ENCODE results near the gene HSPB2.
A peak's percentile ranks its signal among the peaks of the same experiment; 100 is the strongest.
"Not testable (repeated sequence)": the region's sequence is repeated elsewhere in the genome, so short reads cannot be mapped to it uniquely, and the experiment has no call there.

Gene HSPB2

DNA sequence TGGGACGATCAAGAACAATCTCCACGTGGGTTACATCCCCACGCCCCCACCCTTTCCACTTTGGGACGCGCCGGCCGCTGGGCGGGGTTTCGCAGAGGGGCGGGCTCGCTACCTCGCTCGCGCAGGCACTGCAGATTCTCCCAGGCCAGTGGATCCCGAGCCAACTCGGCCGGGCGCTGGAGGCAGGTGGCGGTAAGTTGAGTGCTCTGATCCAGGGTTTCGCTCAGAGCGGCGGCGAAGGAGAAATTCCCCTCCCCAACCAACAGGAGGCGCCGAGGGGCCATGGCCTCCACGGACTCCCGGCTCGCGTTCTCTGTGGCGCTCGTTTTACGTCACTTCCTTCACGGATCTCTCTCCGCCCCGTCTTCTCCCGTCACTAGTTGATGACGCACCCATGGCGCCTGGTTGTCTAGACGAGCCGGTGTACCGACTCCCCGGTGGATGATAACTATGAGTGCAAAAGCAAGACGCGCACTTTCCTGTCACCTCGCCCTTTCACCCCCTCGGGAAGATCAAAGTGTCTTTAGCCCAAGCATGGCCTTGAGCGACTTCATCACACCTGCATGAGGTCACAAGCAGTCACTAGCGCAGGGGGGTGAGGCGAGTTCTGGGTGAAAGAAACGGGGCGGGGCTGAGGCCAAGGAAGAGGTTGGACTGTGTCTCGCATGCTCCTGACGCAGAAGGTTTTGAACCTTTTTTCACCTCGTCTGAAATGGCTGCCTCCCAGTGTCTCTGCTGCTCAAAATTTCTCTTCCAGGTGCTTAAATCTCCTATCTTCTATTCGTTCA, 33.5 kb upstream of the HSPB2 start, which contains the start of the genes CFAP68 and FDXACB1:
CFAP68 (plus strand) TSS at position 693 of the 788 bp plus-strand sequence; CDS start at position 713, 20 bp downstream.
FDXACB1 (minus strand) TSS at position 317 of the 788 bp plus-strand sequence; CDS start at position 284, 33 bp downstream.
- no peaks in the 10 kb centered on the region for H3K27me3 ChIP-seq (ENCODE audit: insufficient read depth, low read length, poor library complexity, severe bottlenecking)
- H3K9me2 ChIP-seq (replicated peaks; ENCODE audit: low read depth, low read length), result no peaks in the 10 kb centered on the region
- H3K9me3 ChIP-seq (ENCODE audit: insufficient read depth, low read depth, low read length), result no peaks in the 10 kb centered on the region
- no peaks in the 10 kb centered on the region for H3F3A ChIP-seq (ENCODE audit: low read depth)
- no peaks in the 10 kb centered on the region for H4K20me1 ChIP-seq (ENCODE audit: insufficient read depth, low read length, poor library complexity, severe bottlenecking)
- H3K9ac ChIP-seq (ENCODE audit: low read depth, low read length, poor library complexity, severe bottlenecking), result peak within 1 kb of the TSS; percentile 69
- H3K4me3 ChIP-seq (ENCODE audit: low read length, poor library complexity, severe bottlenecking), result peak within 1 kb of the TSS; percentile 76
- H3K4me2 ChIP-seq (ENCODE audit: low read depth, low read length, poor library complexity, severe bottlenecking), result peak within 1 kb of the TSS; percentile 77
- no peaks in the 10 kb centered on the region for H3K4me1 ChIP-seq (ENCODE audit: insufficient read depth, low read length, poor library complexity, severe bottlenecking)
- TF ChIP-seq CTCF (conservative IDR thresholded peaks at IDR 0.05; ENCODE audit: low read length), result peak; percentile 69
- TF ChIP-seq EZH2phosphoT487 (IDR thresholded peaks at IDR 0.05; ENCODE audit: borderline replicate concordance), result no peak
- peak within 1 kb of the TSS; percentile 88 for H2AFZ ChIP-seq (ENCODE audit: low read length)
- H3K36me3 ChIP-seq (ENCODE audit: insufficient read depth, low read length), result no peaks in the 10 kb centered on the region
- H3K79me2 ChIP-seq (ENCODE audit: insufficient read depth, low read length), result no peaks in the 10 kb centered on the region

DNA sequence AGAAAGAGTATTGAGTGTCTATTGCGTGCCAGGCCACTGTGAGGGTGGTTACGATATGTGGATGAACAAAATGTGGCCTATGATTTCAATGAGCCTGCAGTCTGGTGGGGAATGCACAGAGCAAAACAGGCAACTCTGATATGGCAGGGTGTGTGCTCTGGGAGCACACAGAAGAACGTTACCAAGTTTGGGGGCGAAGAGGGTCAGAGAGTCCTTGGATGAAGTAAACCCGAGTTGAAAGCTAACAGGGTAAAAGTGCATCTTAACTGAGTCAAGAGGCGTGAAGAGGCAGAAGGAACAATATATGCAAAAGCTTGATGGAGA, 32.9 kb upstream of the HSPB2 start:
- Histone ChIP-seq H2AFZ (ENCODE audit: low read length) (peak overlapping the region; percentile 84), H3K36me3 (ENCODE audit: insufficient read depth, low read length) (no peaks in the 10 kb centered on the region), H3K79me2 (ENCODE audit: insufficient read depth, low read length) (no peaks in the 10 kb centered on the region), H3K4me2 (ENCODE audit: low read depth, low read length, poor library complexity, severe bottlenecking) (peak overlapping the region; percentile 77), H3K9me2 (replicated peaks; ENCODE audit: low read depth, low read length) (no peaks in the 10 kb centered on the region), H3K4me1 (ENCODE audit: insufficient read depth, low read length, poor library complexity, severe bottlenecking) (no peaks in the 10 kb centered on the region), H3K4me3 (ENCODE audit: low read length, poor library complexity, severe bottlenecking) (peak overlapping the region; percentile 76), H4K20me1 (ENCODE audit: insufficient read depth, low read length, poor library complexity, severe bottlenecking) (no peaks in the 10 kb centered on the region), H3K9me3 (ENCODE audit: insufficient read depth, low read depth, low read length) (no peaks in the 10 kb centered on the region), H3F3A (ENCODE audit: low read depth) (no peaks in the 10 kb centered on the region), H3K27me3 (ENCODE audit: insufficient read depth, low read length, poor library complexity, severe bottlenecking) (no peaks in the 10 kb centered on the region), H3K9ac (ENCODE audit: low read depth, low read length, poor library complexity, severe bottlenecking) (peak overlapping the region; percentile 69)
- no peak for TF ChIP-seq CTCF (conservative IDR thresholded peaks at IDR 0.05; ENCODE audit: low read length)
- TF ChIP-seq EZH2phosphoT487 (IDR thresholded peaks at IDR 0.05; ENCODE audit: borderline replicate concordance), result no peak

- no peaks in the 10 kb centered on the region for H3K4me1 ChIP-seq (ENCODE audit: insufficient read depth, low read length, poor library complexity, severe bottlenecking)
- no peak overlapping the region for H3K4me2 ChIP-seq (ENCODE audit: low read depth, low read length, poor library complexity, severe bottlenecking)
- no peaks in the 10 kb centered on the region for H3F3A ChIP-seq (ENCODE audit: low read depth)
- H4K20me1 ChIP-seq (ENCODE audit: insufficient read depth, low read length, poor library complexity, severe bottlenecking), result no peaks in the 10 kb centered on the region
- H3K4me3 ChIP-seq (ENCODE audit: low read length, poor library complexity, severe bottlenecking), result no peak overlapping the region
- no peaks in the 10 kb centered on the region for H3K79me2 ChIP-seq (ENCODE audit: insufficient read depth, low read length)
- H3K27me3 ChIP-seq (ENCODE audit: insufficient read depth, low read length, poor library complexity, severe bottlenecking), result no peaks in the 10 kb centered on the region
- H3K9me3 ChIP-seq (ENCODE audit: insufficient read depth, low read depth, low read length), result no peaks in the 10 kb centered on the region
- no peak for TF ChIP-seq EZH2phosphoT487 (IDR thresholded peaks at IDR 0.05; ENCODE audit: borderline replicate concordance)
- TF ChIP-seq CTCF (conservative IDR thresholded peaks at IDR 0.05; ENCODE audit: low read length), result no peak
- H3K9me2 ChIP-seq (replicated peaks; ENCODE audit: low read depth, low read length), result no peaks in the 10 kb centered on the region
- no peak overlapping the region for H3K9ac ChIP-seq (ENCODE audit: low read depth, low read length, poor library complexity, severe bottlenecking)
- H2AFZ ChIP-seq (ENCODE audit: low read length), result no peak overlapping the region
- no peaks in the 10 kb centered on the region for H3K36me3 ChIP-seq (ENCODE audit: insufficient read depth, low read length)
Observed at GRCh38 chr11:111882202-111882601, 30.3 kb upstream of the HSPB2 start.

- H3K9ac ChIP-seq (ENCODE audit: low read depth, low read length, poor library complexity, severe bottlenecking); H2AFZ ChIP-seq (ENCODE audit: low read length); H3K4me2 ChIP-seq (ENCODE audit: low read depth, low read length, poor library complexity, severe bottlenecking); H3K9me2 ChIP-seq (replicated peaks; ENCODE audit: low read depth, low read length); H3K4me1 ChIP-seq (ENCODE audit: insufficient read depth, low read length, poor library complexity, severe bottlenecking); H3K4me3 ChIP-seq (ENCODE audit: low read length, poor library complexity, severe bottlenecking); H3K9me3 ChIP-seq (ENCODE audit: insufficient read depth, low read depth, low read length); H3K36me3 ChIP-seq (ENCODE audit: insufficient read depth, low read length); H3K79me2 ChIP-seq (ENCODE audit: insufficient read depth, low read length); H3K27me3 ChIP-seq (ENCODE audit: insufficient read depth, low read length, poor library complexity, severe bottlenecking); H3F3A ChIP-seq (ENCODE audit: low read depth); H4K20me1 ChIP-seq (ENCODE audit: insufficient read depth, low read length, poor library complexity, severe bottlenecking): not testable (repeated sequence)
Observed at GRCh38 chr11:111885053-111885452, 27.5 kb upstream of the HSPB2 start.

All from Loucy (cell line).